Amygdala (tissue), 56 donors: Measurements from ENCODE around the gene PRAMEF4.
"Not testable (repeated sequence)": the region's sequence is repeated elsewhere in the genome, so short reads cannot be mapped to it uniquely, and the experiment has no call there.

ENCODE experiments used
- DNase-seq, 56 donors: peaks; one replicate each; lab custom pipeline; 2025; lab: John Stamatoyannopoulos, UW

Gene PRAMEF4

DNA sequence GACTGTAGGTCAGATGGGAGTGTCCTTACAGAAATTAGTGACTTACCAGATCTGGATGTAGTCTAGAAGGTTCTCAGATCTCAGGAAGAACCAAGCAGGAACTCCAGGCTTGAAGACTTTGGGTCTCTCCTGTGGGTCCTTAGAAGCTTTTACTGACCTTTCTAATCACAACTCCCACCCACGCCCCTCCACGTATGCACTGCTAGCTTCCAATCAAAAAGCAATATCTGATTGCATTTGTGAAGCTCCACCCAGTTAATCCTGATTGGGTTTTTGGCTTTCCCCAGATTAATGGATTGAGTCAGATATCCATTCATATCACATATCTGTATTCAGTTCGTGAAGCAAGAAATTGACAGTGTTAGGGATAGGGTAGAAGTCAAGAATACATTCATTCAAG lies at the start of gene PRAMEF4:
Gene PRAMEF4, minus strand, starts transcription at position 101 of the 400 bp plus-strand sequence. CDS start 2,807 bp downstream, outside the sequence.
- DNase-seq = not testable (repeated sequence)

DNA sequence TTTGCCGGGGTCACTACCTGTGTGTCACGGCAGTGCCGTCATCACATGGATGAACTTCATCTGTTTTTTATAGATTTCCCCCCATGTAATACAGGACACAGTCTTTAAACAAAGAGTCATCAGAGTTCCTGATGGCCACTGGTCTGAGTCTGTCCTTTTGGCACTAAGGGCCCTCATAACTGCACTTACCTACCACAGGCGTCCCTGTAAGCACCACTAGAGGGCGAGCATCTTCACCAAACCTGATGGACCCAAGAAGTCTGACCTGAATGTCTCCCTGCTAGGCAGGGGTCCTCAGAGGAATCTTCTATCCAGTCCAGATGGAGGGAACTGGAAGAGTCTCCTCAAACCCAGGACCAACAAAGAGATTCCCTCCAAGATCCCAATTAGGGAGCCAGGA lies 38.4 kb upstream of the PRAMEF4 start:
- not testable (repeated sequence) for DNase-seq

DNA sequence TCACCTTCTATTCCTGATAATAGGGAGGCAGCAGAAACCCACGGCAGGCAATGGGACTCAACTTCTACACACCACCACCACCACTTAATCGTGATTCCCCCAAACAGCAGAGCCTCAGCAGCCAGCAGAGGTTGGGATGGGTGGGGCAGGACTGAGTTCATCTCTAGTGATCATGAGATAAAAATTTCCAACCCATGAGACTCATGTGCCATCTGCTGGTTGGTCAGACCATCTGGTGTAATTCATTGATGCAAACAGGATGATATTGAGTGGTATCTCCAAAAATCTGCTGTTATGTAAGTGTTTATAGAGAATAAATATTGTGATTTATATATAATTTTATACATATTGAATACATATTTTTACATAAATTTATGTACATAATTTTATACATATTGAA lies 35.7 kb upstream of the PRAMEF4 start:
- peak in 1 of 56 donors; percentile 18 for DNase-seq

DNA sequence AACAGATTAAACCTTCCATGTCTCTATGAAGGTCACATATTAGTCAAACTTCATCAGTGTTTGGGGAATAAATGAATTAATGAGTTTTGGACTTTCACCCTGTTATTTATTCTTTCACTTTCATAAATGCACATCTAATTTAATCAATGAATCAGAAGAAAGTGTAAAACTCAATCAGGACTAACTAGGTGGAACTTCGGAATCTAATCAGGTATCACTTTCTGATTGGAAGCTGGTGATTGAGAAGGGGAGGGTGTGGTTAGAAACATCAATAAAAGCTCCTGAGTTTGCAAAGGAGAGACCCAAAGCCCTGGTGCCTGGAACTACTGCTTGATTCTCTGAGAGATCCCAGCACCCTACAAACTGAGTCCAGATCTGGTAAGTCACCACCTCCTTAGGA lies 30.3 kb upstream of the PRAMEF4 start, which contains the start of gene PRAMEF7:
Gene PRAMEF7, plus strand, starts transcription at position 301 of the 400 bp plus-strand sequence. CDS start 1,083 bp downstream, outside the sequence.
- not testable (repeated sequence) for DNase-seq

DNA sequence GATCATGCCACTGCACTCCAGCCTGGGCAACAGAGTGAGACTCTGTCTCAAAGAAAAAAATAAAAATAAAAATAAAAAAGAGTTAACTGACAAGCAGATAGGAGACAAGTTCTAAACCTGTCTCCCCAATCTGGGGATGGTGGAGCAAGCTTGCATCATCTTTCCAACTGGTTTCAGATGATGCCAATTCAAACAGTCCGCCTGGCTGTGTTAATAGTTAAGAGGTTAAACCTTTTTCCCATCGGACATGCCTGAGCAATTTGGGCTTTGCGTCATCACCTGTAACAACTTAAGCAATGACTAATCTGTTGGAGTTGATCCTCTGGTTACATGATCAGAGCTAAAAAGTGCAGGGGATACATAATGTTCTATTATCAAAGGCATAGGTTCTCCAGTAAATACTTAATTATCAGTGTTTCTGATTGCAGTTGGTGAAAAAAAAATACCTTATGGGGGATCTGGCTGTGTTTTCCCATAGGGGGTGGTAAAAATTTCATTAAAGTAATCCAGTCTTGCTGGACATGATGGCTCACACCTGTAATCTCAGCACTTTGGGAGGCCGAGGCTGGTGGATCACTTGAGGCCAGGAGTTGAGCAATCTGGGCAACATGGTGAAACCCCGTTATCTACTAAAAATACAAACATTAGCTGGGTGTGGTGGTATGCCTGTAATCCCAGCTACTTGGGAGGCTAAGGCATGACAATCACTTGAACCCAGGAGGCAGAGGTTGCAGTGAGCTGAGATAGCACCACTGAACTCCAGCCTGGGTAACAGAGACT lies 18.0 kb upstream of the PRAMEF4 start:
- not testable (repeated sequence) for DNase-seq

DNA sequence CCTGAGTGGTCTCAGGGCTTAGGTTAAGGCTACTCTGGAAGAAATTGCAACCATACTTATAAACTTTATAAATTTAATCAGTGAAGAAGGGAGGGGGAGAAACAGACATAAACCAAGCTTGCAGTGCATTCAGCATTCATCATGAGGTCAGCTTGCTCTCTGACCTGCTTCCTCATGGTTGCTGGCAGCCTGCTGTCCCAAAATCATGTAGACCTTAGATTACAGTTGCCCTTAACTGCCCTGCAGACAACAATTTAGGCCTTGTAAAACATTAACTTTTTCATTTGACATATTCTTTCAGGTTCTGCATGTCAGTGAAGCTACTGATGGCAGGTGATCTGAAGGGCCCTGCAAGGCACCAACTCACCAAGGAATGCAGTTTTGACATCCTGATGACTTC lies 13.2 kb upstream of the PRAMEF4 start:
- DNase-seq = not testable (repeated sequence)

DNA sequence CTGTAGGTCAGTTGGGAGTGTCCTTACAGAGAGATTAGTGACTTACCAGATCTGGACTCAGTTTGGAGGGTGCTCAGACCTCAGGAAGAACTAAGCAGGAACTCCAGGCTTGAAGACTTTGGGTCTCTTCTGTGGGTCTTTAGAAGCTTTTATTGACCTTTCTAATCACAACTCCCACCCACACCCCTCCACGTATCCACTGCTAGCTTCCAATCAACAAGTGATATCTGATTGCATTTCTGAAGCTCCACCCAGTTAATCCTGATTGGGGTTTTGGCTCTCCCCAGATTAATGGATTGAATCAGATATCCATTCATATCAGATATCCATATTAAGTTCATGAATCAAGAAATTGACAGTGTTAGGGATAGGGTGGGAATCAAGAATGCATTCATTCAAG lies 12.2 kb upstream of the PRAMEF4 start, which contains the start of gene PRAMEF10:
Gene PRAMEF10, minus strand, starts transcription at position 101 of the 400 bp plus-strand sequence. CDS start 2,423 bp downstream, outside the sequence.
- DNase-seq = not testable (repeated sequence)

DNA sequence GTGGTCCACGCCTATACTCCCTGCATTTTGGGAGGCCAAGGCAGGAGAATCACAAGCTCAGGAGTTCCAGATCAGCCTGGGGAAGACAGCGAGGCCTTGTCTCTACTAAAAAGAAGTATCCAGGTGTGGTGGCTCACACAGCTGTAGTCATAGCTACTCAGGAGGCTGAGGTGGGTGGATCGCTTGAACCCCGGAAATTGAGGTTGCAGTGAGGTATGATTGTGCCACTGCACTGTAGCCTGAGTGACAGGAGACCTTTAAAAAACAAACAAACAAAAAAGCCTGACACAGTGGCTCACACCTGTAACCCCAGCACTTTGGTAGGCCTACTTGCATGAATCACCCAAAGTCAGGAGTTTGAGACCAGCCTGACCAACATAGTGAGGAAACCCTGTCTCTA lies 7.5 kb downstream of the PRAMEF4 start:
- DNase-seq = not testable (repeated sequence)

DNA sequence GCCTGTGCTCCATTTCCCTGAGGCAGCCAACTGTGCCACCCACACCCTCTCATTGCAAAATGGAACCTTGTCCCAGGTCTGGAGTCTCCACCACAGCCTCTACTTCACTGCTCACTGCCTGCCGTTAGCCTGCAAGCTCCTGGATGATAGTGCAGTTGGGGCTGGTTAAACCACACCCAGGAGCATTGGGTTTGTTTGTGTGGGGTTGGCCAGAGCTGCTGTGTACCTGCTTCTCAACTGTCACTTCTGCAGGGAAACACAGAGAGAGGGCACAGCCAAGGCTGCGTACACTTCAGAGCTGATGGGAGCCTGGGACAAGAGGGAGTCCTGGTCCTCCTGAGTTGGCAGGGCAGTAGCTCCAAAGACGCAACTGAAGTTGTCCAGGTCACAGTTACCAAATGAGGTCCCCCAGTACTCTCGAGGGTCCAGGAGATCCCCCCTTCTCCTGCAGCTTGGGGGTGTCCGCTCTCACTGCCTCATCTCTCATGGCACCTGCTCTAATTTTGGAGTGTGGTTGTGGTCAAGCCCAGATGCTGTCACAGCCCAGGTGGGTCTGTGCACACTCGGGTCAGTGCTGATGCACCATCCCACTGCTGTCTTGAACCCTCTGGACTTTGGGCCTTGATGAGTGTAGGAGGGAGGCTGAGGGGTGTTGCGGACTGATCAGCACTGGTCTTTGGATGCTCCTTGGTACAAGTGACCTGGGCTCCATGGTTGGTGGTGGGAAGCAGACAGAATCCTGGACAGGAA lies 22.7 kb downstream of the PRAMEF4 start:
- not testable (repeated sequence) for DNase-seq

DNA sequence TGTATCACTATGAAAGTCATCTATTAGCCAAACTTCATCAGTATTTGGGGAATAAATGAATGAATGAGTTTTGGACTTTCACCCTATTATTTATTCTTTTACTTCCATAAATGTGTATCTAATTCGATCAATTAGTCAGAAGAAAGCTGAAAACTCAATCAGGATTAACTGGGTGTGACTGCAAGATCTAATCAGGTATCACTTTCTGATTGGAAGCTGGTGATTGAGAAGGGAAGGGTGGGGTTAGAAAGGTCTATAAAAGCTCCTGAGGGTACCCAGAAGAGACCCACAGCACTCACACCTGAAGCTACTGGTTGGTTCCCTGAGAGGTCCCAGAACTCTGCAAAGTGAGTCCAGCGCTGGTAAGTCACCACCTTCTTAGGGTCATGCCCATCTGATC lies 29.2 kb downstream of the PRAMEF4 start, which contains the start of gene PRAMEF2:
Gene PRAMEF2, plus strand, starts transcription at position 301 of the 400 bp plus-strand sequence. CDS start 1,924 bp downstream, outside the sequence.
- not testable (repeated sequence) for DNase-seq

DNA sequence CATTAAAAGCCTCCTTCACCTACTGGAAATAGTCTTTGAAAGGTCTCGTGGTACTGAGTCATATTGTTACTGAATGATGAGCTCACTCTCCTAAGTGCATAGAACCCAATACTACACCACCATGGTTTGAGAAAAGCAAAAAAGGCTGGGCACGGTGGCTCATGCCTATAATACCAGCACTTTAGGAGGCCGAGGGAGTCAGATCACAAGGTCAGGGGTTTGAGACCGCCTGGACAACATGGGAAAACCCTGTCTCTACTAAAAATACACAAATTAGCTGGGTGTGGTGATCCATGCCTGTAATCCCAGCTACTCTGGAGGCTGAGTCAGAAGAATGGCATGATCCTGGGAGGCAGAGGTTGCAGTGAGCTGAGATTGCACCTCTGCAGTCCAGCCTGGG lies 34.2 kb downstream of the PRAMEF4 start:
- no peak for DNase-seq

DNA sequence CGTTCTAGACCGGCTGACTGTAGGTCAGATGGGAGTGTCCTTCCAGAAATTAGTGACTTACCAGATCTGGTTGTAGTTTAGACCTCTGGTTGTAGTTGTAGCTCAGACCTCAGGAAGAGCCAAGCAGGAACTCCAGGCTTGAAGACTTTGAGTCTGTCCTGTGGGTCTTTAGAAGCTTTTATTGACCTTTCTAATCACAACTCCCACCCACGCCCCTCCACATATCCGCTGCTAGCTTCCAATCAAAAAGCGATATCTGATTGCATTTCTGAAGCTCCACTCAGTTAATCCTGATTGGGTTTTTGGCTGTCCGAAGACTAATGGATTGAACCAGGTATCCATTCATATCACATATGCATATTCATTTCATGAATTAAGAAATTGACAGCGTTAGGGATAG lies 37.4 kb downstream of the PRAMEF4 start, which contains the start of gene HNRNPCL1:
Gene HNRNPCL1, minus strand, starts transcription at position 101 of the 400 bp plus-strand sequence. CDS start 431 bp downstream, outside the sequence.
- not testable (repeated sequence) for DNase-seq

DNA sequence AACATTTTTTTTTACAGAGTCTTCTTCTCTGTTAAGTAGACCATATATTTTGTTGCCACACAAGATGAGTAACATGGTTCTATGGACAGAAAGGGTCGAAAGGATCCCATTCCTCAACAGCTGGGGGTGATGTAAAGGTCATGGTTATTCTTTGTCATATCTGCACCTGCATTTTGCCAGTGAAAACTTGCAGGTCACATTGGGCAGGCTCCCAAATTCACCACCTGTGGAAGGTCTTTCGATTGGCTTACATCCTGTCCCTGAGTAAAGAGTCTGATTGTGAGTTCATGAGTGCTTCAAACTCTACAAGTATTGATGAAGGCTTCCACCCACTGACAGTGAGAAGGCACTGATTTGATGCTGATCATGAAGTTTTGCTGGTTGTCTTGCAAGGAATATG lies 52.8 kb downstream of the PRAMEF4 start:
- DNase-seq = not testable (repeated sequence)

DNA sequence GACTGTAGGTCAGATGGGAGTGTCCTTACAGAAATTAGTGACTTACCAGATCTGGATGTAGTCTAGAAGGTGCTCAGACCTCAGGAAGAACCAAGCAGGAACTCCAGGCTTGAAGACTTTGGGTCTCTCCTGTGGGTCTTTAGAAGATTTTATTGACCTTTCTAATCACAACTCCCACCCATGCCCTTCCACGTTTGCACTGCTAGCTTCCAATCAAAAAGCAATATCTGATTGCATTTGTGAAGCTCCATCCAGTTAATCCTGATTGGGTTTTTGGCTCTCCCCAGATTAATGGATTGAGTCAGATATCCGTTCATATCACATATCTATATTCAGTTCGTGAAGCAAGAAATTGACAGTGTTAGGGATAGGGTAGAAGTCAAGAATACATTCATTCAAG lies 54.7 kb downstream of the PRAMEF4 start, which contains the start of gene PRAMEF11:
Gene PRAMEF11, minus strand, starts transcription at position 101 of the 400 bp plus-strand sequence. CDS start 2,621 bp downstream, outside the sequence.
- DNase-seq = not testable (repeated sequence)
